HG03039 (cell line): Measurements from ENCODE around the gene SPRR3.

Experiments used
- ATAC-seq: cut with Tn5 transposase; IDR thresholded peaks from one replicate; pipeline ENCODE4 v1.9.1; 2021; ENCODE audit warnings: mild to moderate bottlenecking, moderate library complexity; ENCODE audit not compliant: unreplicated experiment

Gene SPRR3

GRCh38 chr1:153001382-153001781 lies at the start of gene SPRR3:
Gene SPRR3, plus strand, starts transcription at chr1:153001749. Its CDS starts 1,272 bp downstream, at chr1:153003021.
- no peak for ATAC-seq

- ATAC-seq = no peak
Measured at GRCh38 chr1:152953761-152954160, 47.8 kb upstream of the SPRR3 start.

GRCh38 chr1:152954436-152954835 lies 47.1 kb upstream of the SPRR3 start:
- no peak for ATAC-seq

GRCh38 chr1:152957561-152957960 lies 44.0 kb upstream of the SPRR3 start:
- ATAC-seq = no peak

GRCh38 chr1:152959273-152959672 lies 42.3 kb upstream of the SPRR3 start:
- ATAC-seq = no peak

GRCh38 chr1:152959801-152960451 lies 41.6 kb upstream of the SPRR3 start:
- no peak for ATAC-seq

GRCh38 chr1:152960452-152961044 lies 41.0 kb upstream of the SPRR3 start:
- no peak for ATAC-seq

- ATAC-seq = no peak
Measured at GRCh38 chr1:152961226-152961891, 40.2 kb upstream of the SPRR3 start.

- ATAC-seq = no peak
Measured at GRCh38 chr1:152962876-152963415, 38.6 kb upstream of the SPRR3 start.

GRCh38 chr1:152964536-152964935 lies 37.0 kb upstream of the SPRR3 start:
- ATAC-seq = no peak

GRCh38 chr1:152965853-152966252 lies 35.7 kb upstream of the SPRR3 start:
- no peak for ATAC-seq

GRCh38 chr1:152967201-152967600 lies 34.3 kb upstream of the SPRR3 start:
- no peak for ATAC-seq

GRCh38 chr1:152968248-152968647 lies 33.3 kb upstream of the SPRR3 start:
- peak; percentile 88 for ATAC-seq

GRCh38 chr1:152969036-152969435 lies 32.5 kb upstream of the SPRR3 start:
- no peak for ATAC-seq

GRCh38 chr1:152970495-152970894 lies 31.1 kb upstream of the SPRR3 start, which contains the start of gene SPRR4:
Gene SPRR4, plus strand, starts transcription at chr1:152970648. Its CDS starts 1,243 bp downstream, at chr1:152971891.
- ATAC-seq = no peak

GRCh38 chr1:152972196-152972886 lies 29.2 kb upstream of the SPRR3 start:
- ATAC-seq = no peak

- ATAC-seq = no peak
Measured at GRCh38 chr1:152976688-152977087, 24.9 kb upstream of the SPRR3 start.

GRCh38 chr1:152977614-152978013 lies 23.9 kb upstream of the SPRR3 start:
- no peak for ATAC-seq

GRCh38 chr1:152980676-152981075 lies 20.9 kb upstream of the SPRR3 start:
- ATAC-seq = no peak

GRCh38 chr1:152981146-152981871 lies 20.2 kb upstream of the SPRR3 start:
- ATAC-seq = no peak

GRCh38 chr1:152982076-152982475 lies 19.5 kb upstream of the SPRR3 start:
- ATAC-seq = no peak
